ENCODE measurements around the gene TMC6.
"Not testable (repeated sequence)": the region's sequence is repeated elsewhere in the genome, so short reads cannot be mapped to it uniquely, and the experiment has no call there.

The TMC6 gene, protein sequence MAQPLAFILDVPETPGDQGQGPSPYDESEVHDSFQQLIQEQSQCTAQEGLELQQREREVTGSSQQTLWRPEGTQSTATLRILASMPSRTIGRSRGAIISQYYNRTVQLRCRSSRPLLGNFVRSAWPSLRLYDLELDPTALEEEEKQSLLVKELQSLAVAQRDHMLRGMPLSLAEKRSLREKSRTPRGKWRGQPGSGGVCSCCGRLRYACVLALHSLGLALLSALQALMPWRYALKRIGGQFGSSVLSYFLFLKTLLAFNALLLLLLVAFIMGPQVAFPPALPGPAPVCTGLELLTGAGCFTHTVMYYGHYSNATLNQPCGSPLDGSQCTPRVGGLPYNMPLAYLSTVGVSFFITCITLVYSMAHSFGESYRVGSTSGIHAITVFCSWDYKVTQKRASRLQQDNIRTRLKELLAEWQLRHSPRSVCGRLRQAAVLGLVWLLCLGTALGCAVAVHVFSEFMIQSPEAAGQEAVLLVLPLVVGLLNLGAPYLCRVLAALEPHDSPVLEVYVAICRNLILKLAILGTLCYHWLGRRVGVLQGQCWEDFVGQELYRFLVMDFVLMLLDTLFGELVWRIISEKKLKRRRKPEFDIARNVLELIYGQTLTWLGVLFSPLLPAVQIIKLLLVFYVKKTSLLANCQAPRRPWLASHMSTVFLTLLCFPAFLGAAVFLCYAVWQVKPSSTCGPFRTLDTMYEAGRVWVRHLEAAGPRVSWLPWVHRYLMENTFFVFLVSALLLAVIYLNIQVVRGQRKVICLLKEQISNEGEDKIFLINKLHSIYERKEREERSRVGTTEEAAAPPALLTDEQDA

DNA sequence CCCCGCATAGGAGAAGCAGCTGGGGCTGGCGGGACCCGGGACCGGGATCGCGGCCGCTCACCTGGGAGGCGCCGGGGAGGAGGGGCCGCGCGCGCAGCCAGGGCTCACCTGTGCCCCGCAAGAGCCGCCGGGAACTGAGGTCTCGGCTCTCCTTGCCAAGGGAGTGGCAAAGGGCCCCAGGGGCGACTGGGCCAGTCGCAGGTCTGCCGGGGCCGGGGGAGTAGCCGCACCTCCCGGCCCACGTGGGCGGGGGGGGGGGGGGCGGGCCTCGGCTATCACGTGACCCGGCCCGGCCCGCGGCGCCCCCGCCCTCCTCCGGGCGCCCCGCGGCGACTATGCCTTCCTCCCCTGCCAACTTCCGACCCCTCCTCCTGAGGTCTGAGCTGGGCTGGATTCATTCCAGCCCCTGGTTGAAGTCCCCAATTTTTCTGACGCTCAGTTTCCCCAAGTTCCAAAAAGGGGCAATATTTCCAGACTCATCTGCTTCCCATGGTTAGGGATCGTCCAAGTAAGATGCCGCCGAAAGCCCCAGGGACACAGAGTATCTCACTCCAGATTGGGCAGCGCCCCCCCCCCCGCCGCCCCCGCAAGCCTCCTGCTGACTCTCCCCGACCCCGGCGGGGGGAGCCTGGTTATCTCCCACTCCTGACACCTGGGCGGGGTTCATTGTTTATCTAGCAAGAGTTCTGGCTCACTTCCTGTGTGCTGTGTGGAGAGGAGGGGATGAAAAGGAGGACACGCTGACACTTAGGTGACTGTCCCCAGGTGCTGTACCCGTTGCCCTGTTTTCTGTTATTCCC is at the start of gene TMC6:
Gene TMC6 (minus strand): TSS at position 205 of the 800 bp plus-strand sequence. CDS start 1,923 bp downstream, outside the sequence.
- no peak for DNase-seq

DNA sequence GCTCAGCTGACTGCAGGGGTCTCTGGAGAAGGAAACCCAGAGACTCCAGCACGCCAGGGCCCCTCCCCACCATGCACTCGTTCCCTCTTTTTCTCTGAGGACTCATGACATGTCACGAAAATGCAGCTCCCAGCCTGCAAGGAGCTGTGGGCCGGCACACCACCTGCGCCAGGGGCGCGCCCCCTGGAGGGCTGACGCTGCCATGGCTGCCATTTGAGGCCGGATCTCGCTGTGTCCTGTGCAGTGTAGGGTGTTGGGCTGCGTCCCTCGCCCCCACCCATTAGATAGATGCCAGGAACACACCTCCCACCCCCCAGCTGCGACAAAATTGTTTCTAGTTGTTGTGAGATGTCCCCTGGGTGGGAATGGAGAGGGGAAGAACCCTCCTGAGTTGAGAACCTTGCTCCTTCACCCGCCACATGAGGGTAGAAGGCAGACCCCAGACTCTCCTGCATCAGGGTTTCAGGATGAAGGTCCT is 48.0 kb upstream of the TMC6 start:
- DNase-seq: no peak

DNA sequence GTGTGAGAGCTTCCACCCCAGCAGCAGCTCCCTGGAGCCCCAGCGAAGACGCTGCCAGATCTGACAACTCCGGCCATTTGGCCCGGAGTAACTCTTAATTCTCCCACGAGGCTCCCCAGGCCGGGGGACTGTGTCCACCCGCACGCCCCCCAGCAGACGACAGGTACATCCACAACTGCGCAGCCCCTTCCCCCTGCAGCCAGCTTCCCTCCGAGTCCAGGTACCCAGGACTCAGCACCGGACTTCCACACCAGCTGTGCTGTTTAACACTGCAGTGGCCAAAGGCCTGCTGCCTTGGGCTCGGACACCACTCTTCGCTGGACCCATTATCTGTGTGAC is 47.1 kb upstream of the TMC6 start:
- no peak for DNase-seq

DNA sequence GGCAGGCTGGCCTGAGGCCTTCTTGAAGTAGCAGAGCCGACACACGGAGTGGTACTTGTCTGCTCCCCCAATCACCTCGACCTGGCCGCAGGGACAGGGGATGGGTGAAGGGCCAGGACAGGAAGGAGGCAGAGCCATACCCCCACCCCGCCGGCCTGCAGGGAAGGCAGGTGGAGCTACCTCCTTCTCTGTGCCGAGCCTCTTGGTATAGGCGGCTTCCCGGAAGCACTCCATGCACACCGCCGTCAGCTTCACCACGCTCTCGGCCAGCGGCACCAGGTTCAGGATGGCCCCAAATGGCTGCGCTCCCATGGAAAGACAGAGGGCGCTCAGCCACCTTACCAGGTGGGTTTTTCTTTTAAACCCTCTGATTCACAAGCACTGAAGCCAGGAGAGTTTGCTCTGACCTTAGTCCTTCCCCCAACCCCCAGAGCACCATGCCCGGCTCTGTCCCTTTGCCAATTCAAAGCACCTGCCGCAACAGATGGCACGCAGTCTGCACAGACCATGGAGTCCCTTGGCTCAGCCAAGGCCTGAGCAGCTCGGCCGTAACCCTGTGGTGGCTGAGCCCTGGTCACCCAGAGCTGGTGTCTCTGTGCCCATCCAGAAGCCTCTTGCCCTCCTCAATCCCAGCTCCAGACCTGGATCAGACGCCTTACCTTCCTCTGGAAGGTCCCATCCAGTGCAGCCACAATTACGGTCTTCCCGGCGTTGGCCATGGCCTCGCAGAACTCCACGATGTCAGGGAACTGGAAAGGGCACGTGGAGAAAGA is 46.5 kb upstream of the TMC6 start:
- peak; percentile 29 for DNase-seq

DNA sequence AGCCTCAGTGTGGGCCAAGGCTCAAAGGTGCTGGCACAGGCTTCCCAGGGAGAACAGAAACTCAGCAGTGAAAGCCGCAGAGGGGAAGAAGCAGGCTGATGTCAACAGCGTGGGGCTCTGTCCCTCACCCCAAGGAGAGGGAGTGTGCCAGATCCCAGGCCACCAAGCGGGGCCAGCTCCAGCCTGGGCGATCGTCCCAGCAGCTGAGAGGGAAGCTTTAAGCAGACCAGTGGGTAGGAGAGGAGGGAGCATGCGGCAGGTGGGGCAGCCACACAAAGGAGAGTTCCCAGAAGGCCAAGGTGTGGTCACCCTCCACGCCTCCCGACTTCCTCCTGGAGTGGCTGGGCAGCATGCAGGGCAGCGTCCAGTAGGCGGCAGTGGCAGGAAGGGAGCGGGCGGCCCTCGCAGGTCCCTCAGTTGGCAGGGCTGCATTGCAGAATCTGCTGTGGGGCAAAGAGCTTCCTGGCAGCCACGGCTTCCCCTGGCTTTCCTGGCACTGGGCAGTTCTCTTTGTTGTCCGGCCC is 45.9 kb upstream of the TMC6 start:
- DNase-seq: no peak

DNA sequence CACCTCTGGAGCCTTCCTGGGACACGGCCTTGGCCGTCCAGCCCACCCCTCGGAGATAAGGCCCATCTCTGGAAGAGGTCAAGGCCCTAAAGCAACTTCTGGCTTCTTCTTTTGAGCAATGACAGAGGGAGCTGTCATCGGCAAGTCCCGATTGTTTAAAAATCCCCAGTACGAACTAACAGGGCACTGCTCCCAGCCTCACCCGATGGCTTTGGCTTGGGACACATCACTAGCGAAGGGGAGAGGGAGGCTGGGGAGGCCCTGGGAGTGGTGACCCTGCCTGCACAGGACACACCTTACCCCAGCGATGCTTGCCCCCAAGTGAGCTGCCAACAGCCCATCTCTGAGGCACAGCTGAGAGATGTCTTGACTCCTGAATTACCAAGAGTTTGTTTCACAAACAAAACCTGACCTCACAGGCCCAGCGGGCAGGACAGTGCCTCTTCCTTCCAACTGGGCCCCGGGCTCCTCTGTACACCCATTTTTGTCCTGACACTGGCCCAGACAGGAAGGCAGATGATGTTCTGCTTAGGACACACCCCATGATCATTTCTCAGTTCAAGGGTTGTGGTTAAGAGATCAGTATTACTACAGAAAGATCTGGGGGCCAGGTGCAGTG is 44.7 kb upstream of the TMC6 start:
- no peak for DNase-seq

DNA sequence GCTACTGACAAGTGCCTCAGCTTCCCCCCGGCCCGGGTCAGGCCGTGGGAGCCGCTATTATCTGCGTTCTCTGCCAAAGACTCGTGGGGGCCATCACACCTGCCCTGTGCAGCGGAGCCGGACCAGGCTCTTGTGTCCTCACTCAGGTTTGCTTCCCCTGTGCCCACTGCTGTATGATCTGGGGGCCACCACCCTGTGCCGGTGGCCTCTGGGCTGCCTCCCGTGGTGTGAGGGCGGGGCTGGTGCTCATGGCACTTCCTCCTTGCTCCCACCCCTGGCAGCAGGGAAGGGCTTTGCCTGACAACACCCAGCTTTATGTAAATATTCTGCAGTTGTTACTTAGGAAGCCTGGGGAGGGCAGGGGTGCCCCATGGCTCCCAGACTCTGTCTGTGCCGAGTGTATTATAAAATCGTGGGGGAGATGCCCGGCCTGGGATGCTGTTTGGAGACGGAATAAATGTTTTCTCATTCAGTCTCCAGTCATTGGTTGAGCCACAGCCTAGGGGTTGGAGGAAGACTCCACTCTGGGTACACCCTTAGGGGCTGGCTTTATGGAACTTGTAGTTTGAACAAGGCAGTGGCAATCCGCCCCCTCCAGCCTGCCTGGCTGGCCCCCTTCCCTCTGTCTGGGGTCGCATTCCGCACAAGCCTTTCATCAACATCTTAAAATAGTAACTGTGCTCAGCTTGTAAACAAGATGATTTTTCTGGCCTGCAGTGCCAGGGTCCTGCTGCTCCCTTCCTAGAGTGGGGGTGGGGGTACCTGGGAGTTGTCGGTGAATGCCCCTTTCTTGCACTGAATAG is 43.9 kb upstream of the TMC6 start:
- no peak for DNase-seq

DNA sequence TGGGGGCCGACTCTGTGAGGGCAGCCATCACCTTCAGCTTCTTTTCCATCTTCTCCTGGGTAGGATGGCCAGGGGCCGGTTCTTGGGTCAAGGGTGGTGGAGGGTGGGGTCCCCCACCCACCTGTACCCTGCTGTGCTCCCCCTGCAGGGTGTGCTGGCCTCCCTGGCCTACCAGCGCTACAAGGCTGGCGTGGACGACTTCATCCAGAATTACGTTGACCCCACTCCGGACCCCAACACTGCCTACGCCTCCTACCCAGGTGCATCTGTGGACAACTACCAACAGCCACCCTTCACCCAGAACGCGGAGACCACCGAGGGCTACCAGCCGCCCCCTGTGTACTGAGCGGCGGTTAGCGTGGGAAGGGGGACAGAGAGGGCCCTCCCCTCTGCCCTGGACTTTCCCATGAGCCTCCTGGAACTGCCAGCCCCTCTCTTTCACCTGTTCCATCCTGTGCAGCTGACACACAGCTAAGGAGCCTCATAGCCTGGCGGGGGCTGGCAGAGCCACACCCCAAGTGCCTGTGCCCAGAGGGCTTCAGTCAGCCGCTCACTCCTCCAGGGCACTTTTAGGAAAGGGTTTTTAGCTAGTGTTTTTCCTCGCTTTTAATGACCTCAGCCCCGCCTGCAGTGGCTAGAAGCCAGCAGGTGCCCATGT is 43.2 kb upstream of the TMC6 start:
- not testable (repeated sequence) for DNase-seq

DNA sequence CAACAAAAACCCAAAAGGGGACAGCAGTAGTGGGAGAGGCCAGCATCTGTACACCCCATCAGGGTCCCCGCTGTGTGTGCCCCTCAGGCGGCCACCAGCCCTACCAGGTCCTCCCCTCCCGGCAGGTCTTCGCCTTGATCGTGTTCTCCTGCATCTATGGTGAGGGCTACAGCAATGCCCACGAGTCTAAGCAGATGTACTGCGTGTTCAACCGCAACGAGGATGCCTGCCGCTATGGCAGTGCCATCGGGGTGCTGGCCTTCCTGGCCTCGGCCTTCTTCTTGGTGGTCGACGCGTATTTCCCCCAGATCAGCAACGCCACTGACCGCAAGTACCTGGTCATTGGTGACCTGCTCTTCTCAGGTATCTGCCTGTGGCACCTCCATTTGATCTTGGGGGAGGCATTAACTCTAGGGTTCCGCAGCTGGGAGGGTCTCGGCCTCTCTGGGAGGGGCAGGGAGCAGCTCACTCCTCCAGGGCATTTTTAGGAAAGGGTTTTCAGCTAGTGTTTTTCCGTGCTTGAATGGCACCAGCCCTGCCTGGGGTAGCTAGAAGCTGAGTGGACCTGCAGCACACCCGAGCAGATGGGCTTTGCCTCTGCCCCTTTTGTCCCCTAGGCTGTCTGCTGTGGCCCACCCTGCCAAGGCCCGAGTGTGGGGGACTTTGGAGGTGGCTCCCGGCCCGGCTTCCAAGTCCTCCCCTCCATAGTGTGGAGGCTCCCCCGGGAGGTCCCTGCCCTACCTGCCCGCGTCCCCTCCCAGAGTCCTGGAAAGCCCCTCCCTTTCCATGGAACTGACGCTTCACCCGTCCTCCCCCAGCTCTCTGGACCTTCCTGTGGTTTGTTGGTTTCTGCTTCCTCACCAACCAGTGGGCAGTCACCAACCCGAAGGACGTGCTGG is 42.4 kb upstream of the TMC6 start:
- DNase-seq: no peak

DNA sequence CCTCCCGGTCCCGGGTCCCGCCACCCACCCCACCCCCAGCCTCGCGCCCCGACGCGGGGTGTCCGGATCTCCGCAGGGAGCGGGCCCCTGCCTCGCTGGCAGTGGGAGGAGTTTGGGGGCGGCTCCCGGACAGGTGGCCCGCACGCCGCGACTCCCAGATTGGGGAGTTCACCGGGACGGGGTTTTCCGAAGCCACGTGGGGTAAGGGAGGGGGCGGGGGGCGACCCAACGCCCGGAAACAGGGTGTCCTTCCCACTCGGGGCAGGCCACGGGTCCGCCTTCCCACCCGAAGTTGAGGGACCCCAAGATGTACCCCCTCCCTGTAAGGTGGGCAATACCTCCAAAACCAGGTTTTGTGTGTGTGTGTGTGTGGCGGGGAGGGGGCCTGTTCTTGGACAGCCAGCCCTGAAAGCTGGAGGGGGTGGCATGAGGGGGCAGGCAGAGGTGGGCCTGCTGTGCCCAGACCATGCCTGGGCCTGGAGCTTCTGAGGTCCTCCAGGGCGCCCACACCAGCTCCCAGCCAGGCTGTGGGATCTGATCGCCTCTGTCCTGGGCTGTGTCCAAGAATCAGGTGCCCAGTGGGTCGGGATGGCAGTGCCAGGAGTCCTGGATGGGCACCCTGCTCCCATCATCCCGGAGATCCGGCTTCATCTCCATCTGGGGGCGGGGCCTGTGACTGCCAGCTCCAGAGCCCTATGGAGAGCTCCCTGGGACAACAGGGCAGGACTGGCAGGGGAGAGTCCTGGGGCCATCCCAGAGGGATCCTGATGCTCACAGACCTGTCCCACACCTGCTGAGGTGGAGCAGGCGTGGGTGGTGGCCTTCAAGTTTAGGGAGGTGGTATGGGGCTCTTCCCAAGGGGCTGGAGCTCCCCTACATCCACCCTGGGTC is 40.6 kb upstream of the TMC6 start:
- DNase-seq: no peak

DNA sequence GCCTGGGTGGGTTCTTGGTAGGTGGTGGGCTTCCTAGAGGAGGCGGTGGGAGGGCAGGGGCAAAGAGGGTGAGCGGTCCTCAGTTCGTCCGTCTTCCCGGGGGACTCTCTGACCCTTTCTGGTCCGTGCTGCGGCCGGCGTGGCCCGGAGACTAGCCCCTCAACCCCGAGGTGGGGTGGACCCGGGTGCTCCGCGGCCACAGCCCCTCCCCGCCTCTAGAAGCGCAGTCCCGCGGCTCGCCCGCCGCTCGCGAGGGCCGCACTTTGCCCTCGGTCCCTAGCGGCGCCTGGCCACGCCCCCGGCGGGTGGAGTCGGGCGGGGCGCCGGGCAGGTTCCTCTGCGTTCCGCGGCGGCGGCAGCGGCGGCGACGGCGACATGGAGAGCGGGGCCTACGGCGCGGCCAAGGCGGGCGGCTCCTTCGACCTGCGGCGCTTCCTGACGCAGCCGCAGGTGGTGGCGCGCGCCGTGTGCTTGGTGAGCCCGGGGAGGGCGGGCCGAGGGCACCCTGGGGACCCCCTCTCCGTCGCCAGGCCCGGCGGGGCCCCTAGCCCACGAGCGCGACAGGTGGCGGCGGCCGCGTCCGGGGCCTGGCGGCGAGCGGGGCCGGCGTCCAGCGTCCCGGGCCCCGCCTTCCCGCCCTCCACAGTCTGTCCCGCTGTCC is 39.8 kb upstream of the TMC6 start, which contains the start of gene SYNGR2:
Gene SYNGR2 (plus strand): TSS at position 340 of the 661 bp plus-strand sequence. CDS start 36 bp downstream, at position 376.
- DNase-seq: peak; percentile 76

DNA sequence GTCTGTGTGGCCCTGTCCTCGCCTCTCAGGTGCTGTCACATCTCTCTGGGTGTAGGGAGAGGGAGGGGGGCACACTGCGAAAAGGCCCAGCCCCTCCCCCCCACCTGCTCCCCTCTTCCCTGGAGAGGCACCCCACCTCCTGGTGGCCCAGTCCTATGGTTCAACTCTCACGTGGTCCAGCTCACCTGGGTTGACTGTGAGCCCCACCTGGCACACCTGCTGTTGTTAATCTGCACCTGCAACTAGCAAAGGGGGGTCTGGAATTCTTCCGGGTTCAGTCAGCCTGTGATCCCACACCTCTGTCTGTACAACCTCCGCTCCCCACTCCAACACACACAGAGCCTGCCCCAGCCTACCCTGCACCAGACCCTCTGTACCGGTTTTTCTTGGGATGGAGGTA is 37.9 kb upstream of the TMC6 start:
- no peak for DNase-seq

DNA sequence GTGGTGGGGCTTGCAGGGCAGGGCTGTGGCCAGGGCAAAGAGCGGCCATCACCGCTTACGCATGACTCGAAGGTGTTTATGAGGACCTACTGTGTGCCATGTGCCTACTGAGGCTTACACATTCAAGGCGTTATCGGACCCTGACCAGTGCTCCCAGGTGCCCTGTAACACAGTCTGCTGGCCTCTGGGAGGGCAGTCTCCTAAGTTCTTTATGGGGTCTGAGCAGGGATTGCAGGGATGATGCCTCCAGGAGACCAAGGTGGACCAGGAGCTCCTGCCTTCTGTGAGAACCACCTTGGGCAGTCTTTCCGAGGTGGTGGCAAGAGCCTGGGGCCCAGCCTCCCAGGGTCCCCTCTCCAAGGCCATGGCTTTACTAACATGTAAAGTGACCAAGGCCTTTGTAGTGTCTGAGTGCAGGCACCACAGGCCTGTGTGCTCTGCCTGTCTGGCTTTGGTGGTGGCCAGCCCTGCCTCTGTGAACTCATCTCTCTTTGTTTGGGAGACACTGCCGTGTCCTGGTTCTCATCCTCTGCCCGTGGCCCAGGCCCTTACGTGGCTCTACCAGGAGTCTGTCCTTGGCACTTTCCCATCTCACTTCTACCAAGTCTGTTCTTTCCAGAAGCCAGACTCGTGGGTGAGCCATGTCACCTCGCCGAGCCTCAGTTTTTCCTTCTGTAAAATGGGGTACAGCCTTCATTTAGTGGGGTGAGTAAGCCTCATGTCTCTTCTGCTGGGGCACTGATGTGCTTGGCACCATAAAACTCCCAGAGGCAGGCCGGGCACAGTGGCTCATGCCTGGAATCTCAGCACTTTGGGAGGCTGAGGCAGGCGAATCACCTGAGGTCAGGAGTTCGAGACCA is 36.4 kb upstream of the TMC6 start:
- DNase-seq: no peak

DNA sequence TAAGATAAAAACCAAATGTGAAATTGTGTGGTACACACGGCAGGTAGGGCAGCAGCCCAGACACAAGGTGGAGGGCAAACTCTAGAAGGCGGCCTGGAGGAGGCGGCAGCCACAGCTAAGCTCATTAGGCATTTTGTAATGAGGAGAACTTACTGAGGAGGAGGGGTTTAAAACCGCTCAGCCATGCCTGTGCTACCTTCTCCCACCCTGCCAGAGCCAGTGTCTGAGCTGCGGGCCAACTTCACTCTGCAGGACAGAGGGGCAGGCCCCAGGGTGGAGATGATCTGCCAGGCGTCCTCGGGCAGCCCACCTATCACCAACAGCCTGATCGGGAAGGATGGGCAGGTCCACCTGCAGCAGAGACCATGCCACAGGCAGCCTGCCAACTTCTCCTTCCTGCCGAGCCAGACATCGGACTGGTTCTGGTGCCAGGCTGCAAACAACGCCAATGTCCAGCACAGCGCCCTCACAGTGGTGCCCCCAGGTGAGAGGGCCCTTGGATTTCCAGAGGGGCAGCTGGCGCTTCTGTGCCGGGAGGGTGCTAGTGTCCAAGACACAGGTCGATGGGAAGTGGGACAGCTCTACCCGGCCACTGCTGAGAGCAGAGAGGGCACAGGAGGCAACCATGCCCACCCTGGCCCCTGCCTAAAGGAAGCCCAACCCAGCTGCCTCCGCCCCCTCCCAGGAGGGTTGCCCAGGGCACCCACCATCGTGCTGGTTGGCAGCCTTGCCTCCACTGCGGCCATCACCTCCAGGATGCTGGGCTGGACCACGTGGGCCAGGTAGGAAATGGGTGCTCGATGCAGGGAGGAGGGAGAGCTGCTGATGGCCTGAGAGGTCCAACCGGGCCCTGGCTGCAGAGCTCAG is 35.6 kb upstream of the TMC6 start:
- DNase-seq: no peak

DNA sequence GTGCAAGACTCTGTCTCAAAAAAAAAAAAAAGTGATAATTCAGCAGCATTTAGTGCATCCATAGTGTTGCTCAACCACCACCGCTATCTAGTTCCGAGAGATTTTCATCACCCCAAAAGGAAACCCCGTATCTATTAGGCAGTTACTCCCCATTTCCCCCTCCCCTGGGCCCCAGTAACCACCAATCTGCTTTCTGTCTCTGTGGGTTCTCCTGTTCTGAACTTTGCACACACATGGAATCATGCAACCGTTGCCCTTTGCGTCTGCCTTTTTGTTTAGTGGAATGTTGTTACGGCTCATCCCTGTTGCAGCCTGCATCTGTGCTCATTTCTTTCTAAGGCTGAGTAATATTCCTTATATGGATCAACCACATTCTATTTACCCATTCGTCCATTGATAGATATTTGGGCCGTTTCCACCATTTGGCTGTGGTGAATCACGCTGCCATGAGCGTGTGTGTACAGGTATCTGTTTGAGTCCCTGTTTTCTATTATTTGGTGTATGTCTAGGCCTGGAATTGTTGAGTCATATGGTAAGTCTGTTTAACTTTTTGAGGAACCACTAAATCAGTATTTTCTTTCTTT is 31.1 kb upstream of the TMC6 start:
- DNase-seq: no peak

All from NCI-H1092 (cell line).